Cardiac fibroblast (primary cell): ENCODE measurements around the gene PDPN.

ENCODE experiments used
- DNase-seq, 2 donors: peaks; one replicate each; pipeline versions ENCODE4 v3.0.0 to v3.0.0-alpha.2; 2010; ENCODE audit warnings: low read depth in 2 of 2
- H3K4me3 ChIP-seq, 2 donors: replicated peaks in 1 of 2; 1 replicate in 1 of 2; 2 replicates in 1 of 2; pipeline ENCODE4 v1.5.1; 2011; ENCODE audit warnings: low read depth in 2 of 2, low read length in 2 of 2, mild to moderate bottlenecking in 2 of 2, moderate library complexity in 1 of 2
- TF ChIP-seq, protein P1 (sequence below): IDR thresholded peaks from one replicate; pipeline ENCODE4 v1.5.1; 2011; ENCODE audit warnings: low read depth, mild to moderate bottlenecking, low read length, inconsistent platforms

The PDPN gene

DNA sequence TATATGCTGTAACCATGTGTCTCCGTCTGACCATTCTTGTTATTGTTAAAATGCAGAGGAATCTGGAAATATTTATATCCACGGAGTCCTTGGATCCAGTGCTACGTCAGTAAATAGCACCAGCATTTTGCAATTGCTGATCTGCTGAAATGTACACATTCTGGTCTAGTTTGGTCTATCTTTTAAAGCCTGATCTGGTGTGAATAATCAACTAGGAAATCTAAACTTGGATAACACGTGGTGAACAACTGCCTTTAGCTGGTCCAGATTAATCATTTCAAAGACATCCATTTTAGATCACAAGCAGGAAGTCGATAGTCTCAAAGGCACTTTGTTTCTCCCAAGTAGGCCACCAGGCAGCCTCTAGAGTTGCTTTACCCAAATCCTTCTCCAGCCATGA is 32.6 kb downstream of the PDPN start:
- DNase-seq: no peak
- H3K4me3 ChIP-seq: no peak overlapping the region
- TF ChIP-seq, protein P1, sequence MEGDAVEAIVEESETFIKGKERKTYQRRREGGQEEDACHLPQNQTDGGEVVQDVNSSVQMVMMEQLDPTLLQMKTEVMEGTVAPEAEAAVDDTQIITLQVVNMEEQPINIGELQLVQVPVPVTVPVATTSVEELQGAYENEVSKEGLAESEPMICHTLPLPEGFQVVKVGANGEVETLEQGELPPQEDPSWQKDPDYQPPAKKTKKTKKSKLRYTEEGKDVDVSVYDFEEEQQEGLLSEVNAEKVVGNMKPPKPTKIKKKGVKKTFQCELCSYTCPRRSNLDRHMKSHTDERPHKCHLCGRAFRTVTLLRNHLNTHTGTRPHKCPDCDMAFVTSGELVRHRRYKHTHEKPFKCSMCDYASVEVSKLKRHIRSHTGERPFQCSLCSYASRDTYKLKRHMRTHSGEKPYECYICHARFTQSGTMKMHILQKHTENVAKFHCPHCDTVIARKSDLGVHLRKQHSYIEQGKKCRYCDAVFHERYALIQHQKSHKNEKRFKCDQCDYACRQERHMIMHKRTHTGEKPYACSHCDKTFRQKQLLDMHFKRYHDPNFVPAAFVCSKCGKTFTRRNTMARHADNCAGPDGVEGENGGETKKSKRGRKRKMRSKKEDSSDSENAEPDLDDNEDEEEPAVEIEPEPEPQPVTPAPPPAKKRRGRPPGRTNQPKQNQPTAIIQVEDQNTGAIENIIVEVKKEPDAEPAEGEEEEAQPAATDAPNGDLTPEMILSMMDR: no peak

DNA sequence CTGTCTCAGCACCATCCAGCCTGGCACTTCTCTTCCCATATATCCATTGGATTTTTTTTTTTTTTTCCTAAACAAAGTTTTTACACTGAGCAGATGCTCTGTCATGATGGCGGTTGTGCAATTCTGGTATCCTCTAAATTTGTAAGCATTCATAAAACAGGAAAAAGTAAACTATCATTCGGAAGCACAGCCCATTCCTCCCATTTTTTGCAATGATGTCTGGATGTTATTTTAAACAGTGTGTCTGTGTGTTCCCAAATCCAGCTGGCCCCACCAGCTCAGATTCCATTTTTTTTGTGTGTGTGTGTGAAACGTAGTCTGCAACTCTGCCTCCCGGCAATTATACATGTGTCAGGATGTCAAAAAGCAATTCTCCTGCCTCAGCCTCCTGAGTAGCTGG is 33.5 kb downstream of the PDPN start:
- DNase-seq: peak; percentile 19 to 38
- H3K4me3 ChIP-seq: no peak overlapping the region
- TF ChIP-seq, protein P1: no peak

DNA sequence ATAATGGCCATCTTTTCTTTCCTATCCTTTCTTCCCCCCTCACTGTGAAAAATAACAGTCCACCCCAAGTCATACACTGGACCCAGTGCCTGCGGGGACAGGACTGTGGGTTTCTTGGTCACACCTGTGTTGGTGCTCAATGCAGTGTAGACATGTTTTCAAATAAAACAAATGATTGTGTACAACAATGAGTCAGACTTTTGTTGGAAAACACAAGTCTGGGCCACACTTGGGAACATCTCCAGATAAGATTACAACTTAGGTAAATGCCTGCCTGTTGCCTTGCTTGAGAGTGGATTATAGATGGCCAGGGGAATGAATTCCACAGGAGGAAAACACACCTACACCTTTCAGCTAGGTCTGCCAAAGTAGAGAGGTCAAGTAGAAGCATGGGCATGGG is 34.1 kb downstream of the PDPN start:
- H3K4me3 ChIP-seq: no peak overlapping the region
- TF ChIP-seq, protein P1: no peak
- no peak for DNase-seq

DNA sequence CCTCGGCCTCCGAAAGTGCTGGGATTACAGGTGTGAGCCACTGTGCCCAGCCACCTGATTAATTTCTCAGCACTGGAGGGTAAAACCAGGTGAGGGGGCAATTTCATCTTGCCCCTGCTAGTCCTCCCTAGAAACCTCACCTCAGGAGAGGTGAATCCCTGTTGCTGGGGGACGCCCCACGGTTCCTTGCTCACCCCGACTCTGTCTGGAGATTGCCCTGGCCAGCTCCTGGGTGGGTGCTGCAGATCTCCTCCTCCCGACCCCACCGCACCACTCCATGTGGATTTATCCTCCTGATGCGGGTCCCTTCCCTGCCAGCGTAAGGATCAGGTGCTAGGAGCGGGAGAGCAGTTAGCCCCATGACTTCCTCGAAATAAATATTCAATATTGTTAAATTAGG is 34.9 kb downstream of the PDPN start:
- no peak overlapping the region for H3K4me3 ChIP-seq
- DNase-seq: no peak
- TF ChIP-seq, protein P1: no peak

DNA sequence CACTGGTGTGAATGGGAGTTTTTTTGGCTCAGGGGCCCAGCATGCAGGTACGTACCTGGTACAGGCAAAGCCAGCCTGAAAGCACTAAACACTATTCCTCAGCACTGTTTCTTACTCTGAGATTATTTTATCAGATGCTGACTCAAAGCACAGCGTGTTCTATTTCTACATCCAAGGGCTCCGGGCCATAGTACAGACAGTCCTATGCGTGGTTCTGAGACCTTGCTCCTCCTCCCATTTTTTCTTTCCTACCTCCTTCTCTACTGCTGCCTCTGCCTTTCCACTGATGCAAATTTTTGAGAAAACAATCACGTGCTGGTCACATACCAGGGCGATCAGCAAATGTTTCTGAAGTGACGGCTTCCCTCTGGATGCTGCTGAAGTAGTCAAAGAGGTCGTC is 36.3 kb downstream of the PDPN start:
- DNase-seq: peak; percentile 69 to 79
- TF ChIP-seq, protein P1: no peak
- H3K4me3 ChIP-seq: no peak overlapping the region

DNA sequence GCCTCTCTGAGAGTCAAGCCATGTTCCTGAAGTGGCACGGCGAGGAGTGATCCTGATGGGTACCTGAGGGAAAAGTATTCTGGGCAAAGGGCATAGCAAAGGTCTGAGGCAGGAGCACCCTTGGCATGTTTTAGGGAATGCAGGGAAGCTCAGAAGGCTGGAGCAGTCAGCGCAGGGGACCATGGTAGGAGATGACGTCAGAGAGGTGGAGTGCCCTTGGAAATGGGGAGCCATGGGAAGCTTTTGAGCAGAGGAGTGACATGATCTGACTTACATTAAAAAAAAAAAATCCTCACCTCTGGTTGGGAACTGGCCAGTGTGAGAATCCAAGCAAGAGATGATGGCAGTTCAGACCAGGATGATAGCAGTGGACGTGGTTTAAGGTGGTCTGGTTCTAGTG is 37.2 kb downstream of the PDPN start:
- H3K4me3 ChIP-seq: no peak overlapping the region
- TF ChIP-seq, protein P1: no peak
- no peak for DNase-seq

DNA sequence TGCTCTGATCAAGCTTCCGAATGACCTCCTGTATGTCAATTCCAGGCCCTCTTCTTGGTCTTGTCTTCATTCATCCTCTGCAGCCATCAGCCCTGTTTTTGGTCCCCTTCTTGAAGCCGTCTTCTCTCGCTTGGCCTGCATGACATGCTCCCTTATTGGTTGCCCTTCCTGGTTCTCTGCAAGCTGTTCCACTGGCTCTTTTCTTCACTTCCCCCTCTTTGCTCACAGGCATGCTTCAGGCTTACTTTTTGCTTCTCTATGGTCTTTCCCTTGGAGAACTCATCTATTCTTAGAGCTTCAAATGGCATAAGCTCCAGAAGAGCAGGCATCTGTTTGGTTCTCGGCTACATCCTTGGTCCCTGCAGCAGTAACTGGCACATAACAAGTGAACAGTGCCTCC is 38.8 kb downstream of the PDPN start:
- no peak overlapping the region for H3K4me3 ChIP-seq
- TF ChIP-seq, protein P1: no peak
- DNase-seq: no peak
